H1 (cell line): ENCODE results near the gene MECP2. TPM values are rescaled to one million over a fixed set of nuclear protein-coding genes. Genes with fewer than 3 reads are reported as not detected.

Source experiments
- HDAC2 ChIP-seq, 2 experiments: fragments of 300-600 bp in 1 of 2; sonication (generic) in 1 of 2; IDR thresholded peaks; 2 replicates each; pipeline ENCODE4 v1.6.1; 2011 to 2012; ENCODE audit warnings: low read depth in 2 of 2, low read length in 2 of 2, mild to moderate bottlenecking in 2 of 2, moderate library complexity in 2 of 2, borderline replicate concordance in 1 of 2, inconsistent platforms in 1 of 2
- SP4 ChIP-seq: IDR thresholded peaks from 2 replicates; pipeline ENCODE4 v1.6.1; 2012; ENCODE audit warnings: low read length, inconsistent platforms
- polyA plus RNA-seq, 7 experiments: library from polyadenylated mRNA; depleted of rRNA in 3 of 7; stranded (reverse) in 5 of 7; unstranded in 2 of 7; fragments of >200 nt in 5 of 7; fragments of 200-250 nt in 2 of 7; gene quantifications; 1 replicate in 5 of 7; 2 replicates in 1 of 7; 4 replicates in 1 of 7; pipeline versions ENCODE4 v1.2.1 to v1.2.3, GENCODE V29; 2011 to 2013; ENCODE audit warnings: missing spikeins in 2 of 7, mixed read lengths in 2 of 7
- total RNA-seq: library from RNA; stranded (reverse); fragmentation: NEBNext Ultra II Directional; extraction: Animal tissue kit (Norgen Biotek cat#: 25700); gene quantifications from 2 replicates; pipeline ENCODE4 v1.2.1, GENCODE V29; 2021
- TF ChIP-seq, protein P1 (sequence below), 3 experiments: IDR thresholded peaks; 1 replicate in 2 of 3; 2 replicates in 1 of 3; pipeline versions ENCODE4 v1.5.1 to v1.6.1; 2011; ENCODE audit warnings: low read length in 3 of 3, mild to moderate bottlenecking in 3 of 3, inconsistent platforms in 2 of 3, low read depth in 1 of 3, moderate library complexity in 1 of 3; ENCODE audit not compliant: insufficient read depth in 1 of 3; ENCODE audit errors: control extremely low read depth in 1 of 3

The MECP2 gene
- total and polyA plus RNA-seq, 2 of the 8 experiments (the other 6 are each of a cell fraction or from before 2014, with no cell fraction given) = 5.0 to 32.4 TPM

- TF ChIP-seq, protein P1, sequence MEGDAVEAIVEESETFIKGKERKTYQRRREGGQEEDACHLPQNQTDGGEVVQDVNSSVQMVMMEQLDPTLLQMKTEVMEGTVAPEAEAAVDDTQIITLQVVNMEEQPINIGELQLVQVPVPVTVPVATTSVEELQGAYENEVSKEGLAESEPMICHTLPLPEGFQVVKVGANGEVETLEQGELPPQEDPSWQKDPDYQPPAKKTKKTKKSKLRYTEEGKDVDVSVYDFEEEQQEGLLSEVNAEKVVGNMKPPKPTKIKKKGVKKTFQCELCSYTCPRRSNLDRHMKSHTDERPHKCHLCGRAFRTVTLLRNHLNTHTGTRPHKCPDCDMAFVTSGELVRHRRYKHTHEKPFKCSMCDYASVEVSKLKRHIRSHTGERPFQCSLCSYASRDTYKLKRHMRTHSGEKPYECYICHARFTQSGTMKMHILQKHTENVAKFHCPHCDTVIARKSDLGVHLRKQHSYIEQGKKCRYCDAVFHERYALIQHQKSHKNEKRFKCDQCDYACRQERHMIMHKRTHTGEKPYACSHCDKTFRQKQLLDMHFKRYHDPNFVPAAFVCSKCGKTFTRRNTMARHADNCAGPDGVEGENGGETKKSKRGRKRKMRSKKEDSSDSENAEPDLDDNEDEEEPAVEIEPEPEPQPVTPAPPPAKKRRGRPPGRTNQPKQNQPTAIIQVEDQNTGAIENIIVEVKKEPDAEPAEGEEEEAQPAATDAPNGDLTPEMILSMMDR (IDR thresholded peaks at IDR 0.05; ENCODE audit: control extremely low read depth in 1 of 3, insufficient read depth in 1 of 3, low read depth in 1 of 3, low read length in 3 of 3) = no peak
- TF ChIP-seq HDAC2 (IDR thresholded peaks at IDR 0.05; ENCODE audit: borderline replicate concordance in 1 of 2, low read depth in 2 of 2, low read length in 2 of 2) (no peak), SP4 (no peak)
Observed at GRCh38 chrX:154142386-154142785, 44.9 kb upstream of the MECP2 start (continued).
